ENCODE results near the gene TRIOBP. TPM values are rescaled to one million over a fixed set of nuclear protein-coding genes. Genes with fewer than 3 reads are reported as not detected.

The TRIOBP gene
- total RNA-seq, result 191 and 224 TPM in 2 replicates

GRCh38 chr22:37696657-37697537 is at the start of gene TRIOBP:
Gene TRIOBP, plus strand, starts transcription at chr22:37697048. Its CDS starts 4,318 bp downstream, at chr22:37701366.

GRCh38 chr22:37658133-37659065 is 38.4 kb upstream of the TRIOBP start, which contains the start of gene PDXP:
Gene PDXP, plus strand, starts transcription at chr22:37658723. Its CDS starts 60 bp downstream, at chr22:37658783.

GRCh38 chr22:37674951-37675929 is 21.6 kb upstream of the TRIOBP start, which contains the start of gene LGALS1:
Gene LGALS1, plus strand, starts transcription at chr22:37675636. Its CDS starts 67 bp downstream, at chr22:37675703.

GRCh38 chr22:37686002-37686982 is 10.6 kb upstream of the TRIOBP start, which contains the start of gene NOL12:
Gene NOL12, plus strand, starts transcription at chr22:37686343. Its CDS starts 50 bp downstream, at chr22:37686393.

GRCh38 chr22:37807410-37808293 is 110.8 kb downstream of the TRIOBP start, which contains the start of gene GCAT:
Gene GCAT, plus strand, starts transcription at chr22:37807934. Its CDS starts 34 bp downstream, at chr22:37807968.

GRCh38 chr22:37823134-37823985 is 126.5 kb downstream of the TRIOBP start, which contains the start of gene GALR3:
Gene GALR3, plus strand, starts transcription at chr22:37823382. Its CDS starts 25 bp downstream, at chr22:37823407.

Small RNA genes within 50 kb of the gene (small RNA-seq; reads per million reads assigned to genes)
- not detected for gene RN7SL385P

Other genes with a start within 250 kb of the TRIOBP start
- 0.59 TPM in 1 of 2 replicates, not detected in the other for gene MFNG, start 210.7 kb upstream of the TRIOBP start, total RNA-seq
- 17.3 and 32.1 TPM in 2 replicates for gene CARD10, start 177.6 kb upstream of the TRIOBP start, total RNA-seq
- 23.9 and 26.5 TPM in 2 replicates for gene CDC42EP1, start 136.6 kb upstream of the TRIOBP start, total RNA-seq
- not detected in 2 replicates for gene LGALS2, start 117.0 kb upstream of the TRIOBP start, total RNA-seq
- 35.6 and 58.8 TPM in 2 replicates for gene GGA1, start 88.2 kb upstream of the TRIOBP start, total RNA-seq
- gene SH3BP1, start 57.4 kb upstream of the TRIOBP start, total RNA-seq, result 7.0 and 12.3 TPM in 2 replicates
- gene PDXP, start 38.3 kb upstream of the TRIOBP start, total RNA-seq, result 10.7 and 16.0 TPM in 2 replicates
- gene LGALS1, start 21.4 kb upstream of the TRIOBP start, total RNA-seq, result 3,847 and 6,336 TPM in 2 replicates
- 20.2 and 27.0 TPM in 2 replicates for gene NOL12, start 10.7 kb upstream of the TRIOBP start, total RNA-seq
- gene GCAT, start 110.9 kb downstream of the TRIOBP start, total RNA-seq, result 34.2 and 45.0 TPM in 2 replicates
- gene GALR3, start 126.3 kb downstream of the TRIOBP start, total RNA-seq, result not detected in 2 replicates
- gene ANKRD54, start 147.3 kb downstream of the TRIOBP start, total RNA-seq, result 28.7 and 37.1 TPM in 2 replicates
- 356 and 358 TPM in 2 replicates for gene EIF3L, start 152.4 kb downstream of the TRIOBP start, total RNA-seq
- 34.5 and 65.7 TPM in 2 replicates for gene MICALL1, start 209.2 kb downstream of the TRIOBP start, total RNA-seq